ENCODE measurements around the gene DMD.

- no peak for TF ChIP-seq CTCF (IDR thresholded peaks at IDR 0.05)
- no peak for TF ChIP-seq EZH2 (IDR thresholded peaks at IDR 0.05)
Observed at GRCh38 chrX:32741910-32742309, 469.4 kb downstream of the DMD start.

Measured in neural progenitor cell (in vitro differentiated cells).